Measurements from ENCODE around the gene TTC34.

The TTC34 gene

DNA sequence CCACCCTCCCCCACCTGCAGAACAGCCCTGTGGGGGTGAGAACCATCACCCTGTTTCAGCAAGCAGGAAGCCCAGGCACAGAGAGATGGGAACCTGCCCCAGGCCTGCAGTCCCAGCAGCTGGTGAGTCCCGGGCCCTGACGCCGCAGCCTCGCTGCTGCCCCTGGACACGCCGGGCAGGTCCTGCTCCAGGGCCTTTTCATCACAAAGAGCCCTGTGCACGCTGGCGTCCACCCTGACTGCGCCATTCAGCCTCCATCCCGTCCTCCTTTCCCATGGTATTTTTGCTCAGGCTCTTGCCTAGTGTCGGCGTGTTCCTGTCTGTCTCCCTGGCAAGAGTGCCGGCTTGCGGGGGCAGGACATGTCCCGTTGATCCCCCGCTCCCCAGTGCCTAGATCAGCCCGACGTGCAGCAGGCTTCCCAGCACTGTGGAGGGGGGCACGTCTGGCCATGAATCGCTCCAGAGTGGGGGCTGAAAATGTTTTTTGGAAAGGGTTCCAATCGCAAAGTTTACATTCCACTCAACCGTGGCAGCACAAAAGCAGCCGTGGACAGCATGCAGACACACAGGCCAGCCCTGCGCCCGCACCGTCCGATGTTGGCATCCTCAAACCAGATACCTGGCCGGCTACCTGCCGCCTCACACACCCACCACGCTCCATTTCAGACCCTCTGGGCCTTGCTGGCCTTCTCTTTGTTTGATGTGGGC is 6.3 kb upstream of the TTC34 start:
- no peak overlapping the region for H4K91ac ChIP-seq (ENCODE audit: low read depth, low read length, poor library complexity)
- peak overlapping the region; percentile 76 for H3K18ac ChIP-seq (ENCODE audit: low read length)
- no peak overlapping the region for H3K9ac ChIP-seq (ENCODE audit: low read depth, low read length, poor library complexity)
- H3K27ac ChIP-seq (replicated peaks; ENCODE audit: low read length), result no peak overlapping the region
- no peak overlapping the region for H3K4me3 ChIP-seq (ENCODE audit: low read length in 2 of 2)
- H3K23ac ChIP-seq (ENCODE audit: low read depth, low read length, poor library complexity), result peak overlapping the region; percentile 43
- H2BK12ac ChIP-seq (ENCODE audit: low read length), result peak overlapping the region; percentile 22
- peak overlapping the region; percentile 38 for H3K14ac ChIP-seq (ENCODE audit: low read length)
- H3K36me3 ChIP-seq (replicated peaks in 1 of 2; ENCODE audit: control insufficient read depth in 2 of 2, insufficient read depth in 2 of 2, low read length in 2 of 2), result no peaks in the 10 kb centered on the region
- H2BK15ac ChIP-seq (ENCODE audit: low read length), result peak overlapping the region; percentile 26
- H2AK5ac ChIP-seq (ENCODE audit: low read depth, low read length), result peak overlapping the region; percentile 70
- H2AFZ ChIP-seq (ENCODE audit: low read length), result no peak overlapping the region
- H3K79me1 ChIP-seq (ENCODE audit: low read depth, low read length), result no peaks in the 10 kb centered on the region
- no peak overlapping the region for H3K4me2 ChIP-seq (ENCODE audit: insufficient read depth, low read length, poor library complexity, severe bottlenecking)
- H3K27me3 ChIP-seq (ENCODE audit: control insufficient read depth in 3 of 3, insufficient read depth in 3 of 3, low read depth in 1 of 3, low read length in 3 of 3), result peaks cover 0 to 56% (median 0%) of the 10 kb centered on the region in 3 experiments
- H2BK120ac ChIP-seq (ENCODE audit: low read depth, low read length), result peak overlapping the region; percentile 81
- H3K4ac ChIP-seq (ENCODE audit: low read length), result no peak overlapping the region
- WGBS, 2 donors (ENCODE audit: extremely low coverage in 2 of 2, insufficient read length in 2 of 2, insufficient replicate concordance in 1 of 2), result no CpG with 5 or more reads among the region's 30 CpGs
- peak overlapping the region; percentile 87 for H2BK5ac ChIP-seq (ENCODE audit: low read length)
- no peak for DNase-seq (ENCODE audit: low spot score)
- H3K9me3 ChIP-seq (replicated peaks in 1 of 2; ENCODE audit: control insufficient read depth in 2 of 2, insufficient read depth in 1 of 2, low read depth in 1 of 2, low read length in 2 of 2), result peaks cover under 1 to 10% of the 10 kb centered on the region in 2 donors
- peaks cover 0 to 8% of the 10 kb centered on the region in 2 donors for H3K4me1 ChIP-seq (ENCODE audit: control insufficient read depth in 2 of 2, insufficient read depth in 1 of 2, low read depth in 1 of 2, low read length in 2 of 2)
- H4K8ac ChIP-seq (ENCODE audit: low read depth, low read length), result no peak overlapping the region

DNA sequence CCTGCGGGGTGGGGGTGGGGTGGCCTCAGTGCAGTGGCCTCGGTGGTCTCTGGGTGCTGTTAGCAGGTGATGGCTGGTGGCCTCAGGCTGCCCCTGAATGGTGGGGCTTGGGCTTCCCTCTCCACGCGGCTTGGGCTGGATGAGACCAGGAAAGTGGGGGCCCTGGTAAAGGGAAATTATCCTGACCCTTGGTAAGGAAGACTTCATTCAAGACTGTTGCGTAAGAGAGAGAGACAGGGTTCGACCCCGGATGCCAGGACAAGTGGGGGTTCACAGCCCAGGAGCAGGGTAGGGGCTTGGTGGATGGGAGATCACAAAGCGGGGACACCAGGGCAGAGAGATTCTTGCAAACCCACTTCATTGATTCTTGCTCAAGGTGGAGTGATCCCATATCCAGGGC is 5.5 kb upstream of the TTC34 start:
- no peak overlapping the region for H3K9ac ChIP-seq (ENCODE audit: low read depth, low read length, poor library complexity)
- H2AFZ ChIP-seq (ENCODE audit: low read length), result no peak overlapping the region
- no peak overlapping the region for H2BK120ac ChIP-seq (ENCODE audit: low read depth, low read length)
- H3K4me1 ChIP-seq (ENCODE audit: control insufficient read depth in 2 of 2, insufficient read depth in 1 of 2, low read depth in 1 of 2, low read length in 2 of 2), result peaks cover 0 to 8% of the 10 kb centered on the region in 2 donors
- peaks cover 0 to 2% of the 10 kb centered on the region in 2 donors for H3K9me3 ChIP-seq (replicated peaks in 1 of 2; ENCODE audit: control insufficient read depth in 2 of 2, insufficient read depth in 1 of 2, low read depth in 1 of 2, low read length in 2 of 2)
- H3K36me3 ChIP-seq (replicated peaks in 1 of 2; ENCODE audit: control insufficient read depth in 2 of 2, insufficient read depth in 2 of 2, low read length in 2 of 2), result no peaks in the 10 kb centered on the region
- no peak overlapping the region for H4K8ac ChIP-seq (ENCODE audit: low read depth, low read length)
- H2BK15ac ChIP-seq (ENCODE audit: low read length), result peak overlapping the region; percentile 26
- no peak for DNase-seq (ENCODE audit: low spot score)
- no peak overlapping the region for H3K4ac ChIP-seq (ENCODE audit: low read length)
- WGBS, 2 donors (ENCODE audit: extremely low coverage in 2 of 2, insufficient read length in 2 of 2, insufficient replicate concordance in 1 of 2), result no CpG with 5 or more reads among the region's 8 CpGs
- no peak overlapping the region for H3K4me3 ChIP-seq (ENCODE audit: low read length in 2 of 2)
- H3K14ac ChIP-seq (ENCODE audit: low read length), result no peak overlapping the region
- H3K4me2 ChIP-seq (ENCODE audit: insufficient read depth, low read length, poor library complexity, severe bottlenecking), result no peak overlapping the region
- H3K23ac ChIP-seq (ENCODE audit: low read depth, low read length, poor library complexity), result no peak overlapping the region
- H3K27me3 ChIP-seq (ENCODE audit: control insufficient read depth in 3 of 3, insufficient read depth in 3 of 3, low read depth in 1 of 3, low read length in 3 of 3), result peaks cover 0 to 64% (median 0%) of the 10 kb centered on the region in 3 experiments
- no peak overlapping the region for H2BK12ac ChIP-seq (ENCODE audit: low read length)
- peak overlapping the region; percentile 52 for H3K18ac ChIP-seq (ENCODE audit: low read length)
- H3K27ac ChIP-seq (replicated peaks; ENCODE audit: low read length), result no peak overlapping the region
- H3K79me1 ChIP-seq (ENCODE audit: low read depth, low read length), result no peaks in the 10 kb centered on the region
- peak overlapping the region; percentile 37 for H2AK5ac ChIP-seq (ENCODE audit: low read depth, low read length)
- H4K91ac ChIP-seq (ENCODE audit: low read depth, low read length, poor library complexity), result no peak overlapping the region
- no peak overlapping the region for H2BK5ac ChIP-seq (ENCODE audit: low read length)

DNA sequence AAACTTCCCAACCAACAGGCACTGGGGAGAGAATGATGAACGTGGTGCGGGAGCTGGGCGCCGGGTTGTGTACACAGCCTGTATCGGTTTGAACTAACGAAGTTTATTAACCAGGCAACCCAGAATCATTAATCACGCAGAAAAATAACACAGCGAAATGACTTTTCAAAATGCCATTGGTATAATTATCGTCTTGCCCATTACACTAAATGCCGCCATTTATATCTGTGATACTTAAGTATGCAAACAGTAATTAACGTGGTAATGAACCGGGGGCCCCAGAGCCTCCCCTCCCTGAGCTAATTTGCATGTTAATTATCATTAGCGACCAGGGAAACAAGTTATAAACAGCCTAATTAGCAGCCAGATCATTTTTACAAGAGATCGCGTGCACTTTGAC is 5.1 kb upstream of the TTC34 start:
- no peak for DNase-seq (ENCODE audit: low spot score)
- Histone ChIP-seq H3K4me3 (ENCODE audit: low read length in 2 of 2) (no peak overlapping the region), H4K8ac (ENCODE audit: low read depth, low read length) (no peak overlapping the region), H3K14ac (ENCODE audit: low read length) (no peak overlapping the region), H3K27ac (replicated peaks; ENCODE audit: low read length) (no peak overlapping the region), H3K4me2 (ENCODE audit: insufficient read depth, low read length, poor library complexity, severe bottlenecking) (no peak overlapping the region), H2AFZ (ENCODE audit: low read length) (no peak overlapping the region), H3K27me3 (ENCODE audit: control insufficient read depth in 3 of 3, insufficient read depth in 3 of 3, low read depth in 1 of 3, low read length in 3 of 3) (peaks cover 0 to 66% (median 0%) of the 10 kb centered on the region in 3 experiments), H3K18ac (ENCODE audit: low read length) (no peak overlapping the region), H3K4ac (ENCODE audit: low read length) (no peak overlapping the region), H2BK120ac (ENCODE audit: low read depth, low read length) (no peak overlapping the region), H3K79me1 (ENCODE audit: low read depth, low read length) (no peaks in the 10 kb centered on the region), H2BK15ac (ENCODE audit: low read length) (no peak overlapping the region), H3K23ac (ENCODE audit: low read depth, low read length, poor library complexity) (no peak overlapping the region), H3K4me1 (ENCODE audit: control insufficient read depth in 2 of 2, insufficient read depth in 1 of 2, low read depth in 1 of 2, low read length in 2 of 2) (peaks cover 0 to 8% of the 10 kb centered on the region in 2 donors), H2AK5ac (ENCODE audit: low read depth, low read length) (no peak overlapping the region), H2BK5ac (ENCODE audit: low read length) (no peak overlapping the region), H3K9me3 (replicated peaks in 1 of 2; ENCODE audit: control insufficient read depth in 2 of 2, insufficient read depth in 1 of 2, low read depth in 1 of 2, low read length in 2 of 2) (peaks cover 0 to 2% of the 10 kb centered on the region in 2 donors), H4K91ac (ENCODE audit: low read depth, low read length, poor library complexity) (no peak overlapping the region), H3K36me3 (replicated peaks in 1 of 2; ENCODE audit: control insufficient read depth in 2 of 2, insufficient read depth in 2 of 2, low read length in 2 of 2) (no peaks in the 10 kb centered on the region), H3K9ac (ENCODE audit: low read depth, low read length, poor library complexity) (no peak overlapping the region), H2BK12ac (ENCODE audit: low read length) (no peak overlapping the region)
- no CpG with 5 or more reads among the region's 15 CpGs for WGBS, 2 donors (ENCODE audit: extremely low coverage in 2 of 2, insufficient read length in 2 of 2, insufficient replicate concordance in 1 of 2)

- Histone ChIP-seq H2BK12ac (ENCODE audit: low read length) (no peak overlapping the region), H3K9me3 (replicated peaks in 1 of 2; ENCODE audit: control insufficient read depth in 2 of 2, insufficient read depth in 1 of 2, low read depth in 1 of 2, low read length in 2 of 2) (peaks cover 0 to 2% of the 10 kb centered on the region in 2 donors), H3K4ac (ENCODE audit: low read length) (no peak overlapping the region), H3K27me3 (ENCODE audit: control insufficient read depth in 3 of 3, insufficient read depth in 3 of 3, low read depth in 1 of 3, low read length in 3 of 3) (peaks cover 0 to 64% (median 0%) of the 10 kb centered on the region in 3 experiments), H2BK5ac (ENCODE audit: low read length) (no peak overlapping the region), H3K36me3 (replicated peaks in 1 of 2; ENCODE audit: control insufficient read depth in 2 of 2, insufficient read depth in 2 of 2, low read length in 2 of 2) (no peaks in the 10 kb centered on the region), H3K14ac (ENCODE audit: low read length) (no peak overlapping the region), H3K4me2 (ENCODE audit: insufficient read depth, low read length, poor library complexity, severe bottlenecking) (no peak overlapping the region), H4K8ac (ENCODE audit: low read depth, low read length) (no peak overlapping the region), H3K4me3 (ENCODE audit: low read length in 2 of 2) (no peak overlapping the region), H2AFZ (ENCODE audit: low read length) (no peak overlapping the region), H3K27ac (replicated peaks; ENCODE audit: low read length) (no peak overlapping the region), H2AK5ac (ENCODE audit: low read depth, low read length) (peak overlapping the region; percentile 81), H3K23ac (ENCODE audit: low read depth, low read length, poor library complexity) (no peak overlapping the region), H2BK120ac (ENCODE audit: low read depth, low read length) (peak overlapping the region; percentile 13), H3K79me1 (ENCODE audit: low read depth, low read length) (no peaks in the 10 kb centered on the region), H3K18ac (ENCODE audit: low read length) (peak overlapping the region; percentile 76), H3K9ac (ENCODE audit: low read depth, low read length, poor library complexity) (peak overlapping the region; percentile 1), H3K4me1 (ENCODE audit: control insufficient read depth in 2 of 2, insufficient read depth in 1 of 2, low read depth in 1 of 2, low read length in 2 of 2) (peaks cover 0 to 4% of the 10 kb centered on the region in 2 donors), H4K91ac (ENCODE audit: low read depth, low read length, poor library complexity) (no peak overlapping the region), H2BK15ac (ENCODE audit: low read length) (peak overlapping the region; percentile 35)
- WGBS, 2 donors (ENCODE audit: extremely low coverage in 2 of 2, insufficient read length in 2 of 2, insufficient replicate concordance in 1 of 2), result no CpG with 5 or more reads among the region's 25 CpGs
- no peak for DNase-seq (ENCODE audit: low spot score)
Observed at GRCh38 chr1:2805801-2806430, 4.4 kb upstream of the TTC34 start.
